Fibroblast of peridontal ligament (primary cell): Measurements from ENCODE around the gene FGF5.
"Not testable (repeated sequence)": the region's sequence is repeated elsewhere in the genome, so short reads cannot be mapped to it uniquely, and the experiment has no call there.

Source experiments
- DNase-seq: peaks from one replicate; pipeline ENCODE4 v3.0.0-alpha.2; 2010; ENCODE audit errors: extremely low read depth

Gene FGF5

DNA sequence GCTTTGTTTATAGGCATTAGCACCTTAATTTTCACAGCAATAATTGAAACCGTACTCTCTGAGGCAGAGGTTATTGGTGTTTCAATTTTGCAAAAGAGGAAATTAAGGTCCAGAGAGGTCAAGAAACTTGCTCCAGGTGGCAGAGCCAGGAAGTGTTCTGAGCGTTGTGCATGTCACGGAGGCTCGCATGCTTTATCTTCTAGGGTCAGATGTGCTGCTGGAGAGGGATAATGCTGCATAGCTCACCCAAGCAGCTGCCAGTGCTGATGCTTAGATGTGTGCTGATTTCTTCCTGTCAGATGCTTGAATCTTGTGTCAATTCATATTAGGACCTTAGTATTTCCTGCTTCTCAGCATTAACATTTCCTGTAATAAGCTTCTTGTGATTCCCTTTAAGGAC lies 13.0 kb upstream of the FGF5 start:
- DNase-seq: no peak

- DNase-seq: no peak
These were observed 12.3 kb upstream of the FGF5 start for GRCh38 chr4:80254114-80254513.

DNA sequence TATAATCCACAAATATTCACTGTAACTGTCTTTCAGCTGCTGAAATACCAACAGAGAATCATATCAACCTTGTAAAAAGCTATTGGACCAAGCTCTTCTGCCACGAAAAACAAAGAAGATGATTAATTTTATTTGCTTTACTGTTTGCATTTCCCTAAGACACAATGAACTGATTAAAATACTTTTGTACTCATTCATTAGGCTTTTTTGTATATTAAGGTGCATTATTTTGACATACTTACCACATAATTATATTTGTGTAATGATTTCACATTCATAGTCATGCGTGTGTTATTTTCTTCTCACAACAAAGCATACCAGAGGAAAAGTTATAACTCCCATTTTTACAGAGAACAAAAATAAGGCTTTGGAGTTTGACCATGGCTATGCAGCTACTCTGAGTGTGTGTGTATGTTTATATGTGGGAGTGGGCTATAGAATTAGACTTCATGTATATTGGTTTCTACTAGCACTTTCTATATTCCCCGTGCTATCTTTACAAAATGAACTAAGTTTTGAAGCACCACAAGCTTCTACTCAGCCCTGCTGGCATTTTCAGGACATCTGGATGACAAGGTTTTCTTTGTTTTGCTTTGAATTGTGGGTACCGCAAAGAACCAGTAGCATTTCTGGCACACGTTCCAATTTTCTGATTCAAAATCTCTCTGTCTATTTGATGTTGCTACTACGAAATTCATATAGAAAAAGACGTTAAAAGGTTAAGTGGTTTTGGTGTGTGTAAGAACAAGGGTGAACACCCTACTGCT lies 11.0 kb upstream of the FGF5 start:
- peak; percentile 77 for DNase-seq

GRCh38 chr4:80257851-80258250 lies 8.6 kb upstream of the FGF5 start:
- DNase-seq: no peak

GRCh38 chr4:80259012-80259411 lies 7.5 kb upstream of the FGF5 start:
- DNase-seq: no peak

GRCh38 chr4:80259817-80260216 lies 6.6 kb upstream of the FGF5 start:
- DNase-seq: no peak

DNA sequence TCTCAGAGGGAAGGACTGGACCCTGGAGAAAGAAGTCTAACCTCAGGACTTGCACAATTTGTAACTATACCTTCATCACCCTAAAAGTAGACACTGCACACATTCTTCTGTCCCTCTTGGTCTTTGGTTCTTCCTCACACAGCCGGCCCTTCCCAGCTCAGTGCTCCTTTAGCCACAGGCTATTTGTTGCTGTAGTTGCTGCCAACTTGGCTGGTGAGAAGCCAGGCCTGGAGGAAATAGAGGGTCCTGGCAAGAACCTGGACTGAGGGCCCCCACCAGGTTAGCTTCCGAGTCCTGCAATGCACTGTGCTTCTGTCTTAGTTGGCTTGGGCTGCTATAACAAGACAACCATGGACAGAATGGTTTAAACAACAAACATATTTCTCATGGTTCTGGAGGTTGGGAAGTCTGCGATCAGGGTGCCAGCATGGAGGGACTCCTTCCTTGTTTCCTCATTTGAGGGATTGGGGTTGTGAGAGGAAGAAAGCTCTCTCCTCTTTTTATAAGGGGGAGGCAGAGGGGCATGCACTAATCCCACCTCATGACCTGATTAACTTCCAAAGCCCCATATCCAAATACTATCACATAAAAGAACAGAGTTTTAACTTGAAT lies 4.4 kb upstream of the FGF5 start:
- DNase-seq: no peak

DNA sequence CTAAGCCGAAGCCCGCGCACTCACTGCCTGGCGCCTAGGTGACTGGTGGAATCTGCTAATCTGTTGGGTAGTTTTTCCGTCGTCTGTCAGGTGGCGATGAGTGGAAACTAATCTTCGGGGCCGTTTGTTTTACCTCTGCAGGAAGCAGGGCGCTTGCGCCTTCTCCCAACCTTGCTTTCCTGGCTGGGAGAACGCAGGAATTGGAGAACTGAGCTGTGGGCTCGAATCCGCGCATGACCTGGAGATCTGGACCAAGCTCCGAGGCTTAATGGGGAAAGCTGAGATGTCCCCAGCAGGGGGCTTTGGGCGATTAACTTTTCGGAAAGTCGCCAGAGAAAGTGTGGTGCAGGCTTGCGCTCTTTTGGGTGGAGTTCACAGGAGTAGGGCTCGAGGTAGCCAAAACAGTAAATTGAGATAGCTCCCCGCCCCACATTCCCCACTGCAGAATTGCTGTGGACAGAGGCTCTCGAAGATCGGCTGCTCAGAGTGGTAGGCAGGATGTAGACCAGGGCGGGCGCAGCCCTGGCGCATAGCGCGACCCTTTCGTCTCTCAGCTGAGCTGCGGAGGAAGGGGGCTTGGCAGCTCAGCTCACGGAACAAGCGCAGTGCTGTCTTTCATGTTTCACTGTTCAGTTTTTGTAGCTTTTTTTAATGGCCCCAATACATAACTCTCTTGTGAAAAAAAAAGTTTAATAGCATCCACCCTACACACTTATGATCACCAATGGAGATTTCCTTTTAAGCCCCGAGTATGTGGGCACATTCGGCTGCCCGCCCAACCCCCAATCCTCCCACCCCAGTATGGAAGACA lies 2.7 kb upstream of the FGF5 start:
- DNase-seq: no peak

DNA sequence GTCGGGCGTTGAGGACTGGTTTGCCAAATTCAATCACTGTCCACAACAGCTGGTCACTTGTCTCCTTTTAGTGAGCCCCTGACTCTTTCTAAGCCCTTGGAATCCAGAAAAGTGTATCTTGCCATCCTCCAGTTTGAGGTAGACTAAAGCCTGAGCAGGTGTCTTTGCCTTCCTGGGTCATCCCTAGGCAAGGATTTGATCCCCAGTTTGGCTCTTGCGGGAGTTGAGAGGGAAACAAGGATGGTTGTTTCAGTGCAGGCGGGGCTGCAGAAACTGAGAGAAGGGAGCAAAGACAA lies 2.2 kb upstream of the FGF5 start:
- DNase-seq: no peak

DNA sequence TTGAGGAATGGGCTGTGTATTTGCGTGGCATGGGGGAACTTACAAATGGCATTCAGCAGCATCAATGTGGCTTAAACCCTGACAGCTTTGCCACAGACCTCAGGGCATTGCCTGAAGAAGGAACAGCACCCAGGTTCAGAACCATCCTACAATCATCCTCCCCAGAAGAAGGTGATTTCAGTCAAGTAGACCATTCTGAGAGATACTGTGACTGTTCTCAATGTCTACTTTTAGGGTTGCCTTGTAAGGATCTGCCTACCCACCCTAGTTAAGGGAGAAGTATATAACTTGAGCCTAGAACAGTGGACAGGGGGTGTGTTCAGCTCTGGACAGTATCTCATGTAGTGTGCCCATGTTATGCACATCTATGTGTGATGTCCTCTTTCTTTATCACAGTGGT lies 1.6 kb upstream of the FGF5 start:
- no peak for DNase-seq

DNA sequence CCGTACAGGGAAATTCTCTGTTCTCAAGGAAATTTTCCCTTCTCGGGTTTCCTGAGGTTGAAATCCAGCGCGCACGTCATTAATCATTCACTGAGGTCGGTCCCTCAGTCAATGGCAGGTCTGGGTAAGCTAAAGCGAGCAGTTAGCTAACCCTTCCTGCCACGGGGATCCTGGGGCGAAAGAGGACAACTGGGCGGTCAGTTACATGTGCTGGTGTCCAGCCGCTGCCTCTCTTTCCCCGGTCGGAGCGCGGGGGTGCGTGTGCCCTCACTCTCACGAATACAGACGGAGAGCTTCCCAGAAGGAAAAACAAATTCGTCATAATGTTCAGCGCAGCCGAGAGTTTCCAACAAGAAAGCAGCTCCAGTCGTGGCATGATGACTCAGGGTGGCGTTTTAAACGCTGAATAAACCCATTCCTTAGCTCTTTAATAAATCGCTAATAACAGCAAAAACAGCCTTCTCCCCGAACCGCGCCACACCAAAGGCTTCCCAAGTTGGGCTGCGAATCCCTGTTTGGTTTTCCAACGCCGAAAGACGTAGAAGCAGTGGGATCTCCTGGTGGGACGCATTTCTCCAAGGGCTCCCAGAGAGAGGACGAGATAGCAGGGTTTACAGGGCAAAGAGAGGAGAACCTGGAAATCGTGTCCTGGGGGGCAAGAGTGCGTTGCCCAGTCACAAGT lies 752 bp upstream of the FGF5 start:
- DNase-seq: peak; percentile 87

DNA sequence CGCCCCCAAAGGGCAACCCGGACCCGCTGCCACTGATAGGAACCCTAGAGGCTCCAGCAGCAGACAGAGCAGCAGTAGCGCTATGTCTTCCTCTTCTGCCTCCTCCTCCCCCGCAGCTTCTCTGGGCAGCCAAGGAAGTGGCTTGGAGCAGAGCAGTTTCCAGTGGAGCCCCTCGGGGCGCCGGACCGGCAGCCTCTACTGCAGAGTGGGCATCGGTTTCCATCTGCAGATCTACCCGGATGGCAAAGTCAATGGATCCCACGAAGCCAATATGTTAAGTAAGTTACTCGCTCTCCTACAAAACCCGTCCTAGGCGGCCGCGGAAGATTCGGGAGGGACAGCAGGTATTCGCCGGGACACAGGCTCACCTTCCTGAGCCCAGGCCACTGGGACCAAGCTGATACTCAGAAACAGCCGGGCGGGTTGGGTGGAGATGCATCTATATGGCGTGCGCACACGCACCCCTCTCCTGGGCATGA lies 477 bp downstream of the FGF5 start:
- DNase-seq: peak; percentile 58

DNA sequence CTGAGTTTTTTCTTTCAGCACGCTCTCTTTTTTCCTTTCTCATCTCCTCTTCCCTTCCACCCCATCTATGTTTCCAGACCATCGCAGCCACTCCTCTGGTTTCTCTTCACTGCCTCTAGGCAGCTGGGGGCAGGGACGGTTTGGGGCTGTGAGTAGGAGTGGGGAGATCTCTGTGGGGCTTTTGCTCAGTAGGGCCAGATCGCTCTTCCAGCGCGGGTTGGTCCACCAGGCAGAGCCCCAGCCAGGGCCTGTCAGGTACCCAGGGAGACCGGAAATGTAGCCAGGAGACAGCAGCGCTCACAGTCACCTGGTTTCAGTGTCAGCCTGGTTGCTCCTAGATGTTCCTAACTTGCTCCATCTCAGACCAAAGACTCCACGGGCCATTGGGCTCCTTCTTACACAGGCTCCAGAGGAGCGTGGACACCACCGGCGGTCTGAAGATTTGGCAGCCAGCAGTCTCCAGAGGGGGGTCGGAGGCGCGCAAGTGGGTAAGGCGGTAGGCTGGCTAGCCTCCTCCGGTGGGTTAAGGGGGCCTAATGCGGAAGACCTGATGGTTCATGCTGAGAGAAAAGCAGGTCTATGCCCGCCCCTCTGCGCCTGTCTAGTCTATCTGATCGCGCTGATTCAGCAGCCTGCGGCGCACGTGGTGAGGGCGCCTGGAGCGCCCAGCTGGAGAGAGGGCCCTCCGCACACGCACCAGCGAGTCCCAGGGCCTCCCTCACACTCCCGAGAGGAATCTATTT lies 1.8 kb downstream of the FGF5 start:
- no peak for DNase-seq

GRCh38 chr4:80268936-80269335 lies 2.5 kb downstream of the FGF5 start:
- DNase-seq: no peak

GRCh38 chr4:80270321-80270720 lies 3.9 kb downstream of the FGF5 start:
- no peak for DNase-seq

- no peak for DNase-seq
These were observed 4.4 kb downstream of the FGF5 start for GRCh38 chr4:80270868-80271267.

DNA sequence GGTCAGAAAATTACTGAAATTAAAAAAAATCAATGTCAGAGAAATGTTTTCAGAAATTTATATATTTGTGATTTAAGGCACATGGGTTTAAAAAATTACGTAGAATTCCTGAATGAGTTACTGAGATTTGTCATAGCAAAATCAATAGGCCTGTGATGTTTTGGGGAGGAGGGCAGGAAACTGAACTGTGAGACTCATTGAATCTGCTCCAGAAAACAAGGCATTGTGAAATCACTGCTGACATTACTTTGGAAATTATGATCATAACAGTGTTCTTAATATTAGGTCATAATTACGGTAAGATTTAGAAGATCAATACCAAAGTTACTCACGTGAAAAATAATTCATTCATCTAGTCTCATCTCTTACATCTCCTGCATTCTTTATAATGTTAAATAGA lies 5.3 kb downstream of the FGF5 start:
- no peak for DNase-seq

DNA sequence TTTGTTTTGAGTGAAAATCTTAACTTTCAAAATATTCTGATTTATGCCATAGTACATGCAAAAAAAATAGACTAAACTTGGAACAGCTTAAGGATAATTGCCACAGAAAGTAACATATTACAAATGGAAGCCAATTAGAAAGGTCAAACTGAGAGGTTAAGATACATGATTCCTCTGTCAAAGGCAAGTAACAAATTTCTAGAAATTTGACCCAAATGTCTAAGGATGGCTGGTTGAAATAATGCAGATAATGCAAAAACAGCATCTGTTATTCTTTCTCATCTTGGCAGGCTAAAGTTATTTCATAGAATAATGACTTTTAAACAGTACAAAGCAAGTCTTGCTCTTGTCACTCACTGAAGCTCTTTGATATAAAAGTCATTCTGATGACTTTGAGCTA lies 10.5 kb downstream of the FGF5 start:
- no peak for DNase-seq

- DNase-seq: no peak
These were observed 13.3 kb downstream of the FGF5 start for GRCh38 chr4:80279751-80280150.

DNA sequence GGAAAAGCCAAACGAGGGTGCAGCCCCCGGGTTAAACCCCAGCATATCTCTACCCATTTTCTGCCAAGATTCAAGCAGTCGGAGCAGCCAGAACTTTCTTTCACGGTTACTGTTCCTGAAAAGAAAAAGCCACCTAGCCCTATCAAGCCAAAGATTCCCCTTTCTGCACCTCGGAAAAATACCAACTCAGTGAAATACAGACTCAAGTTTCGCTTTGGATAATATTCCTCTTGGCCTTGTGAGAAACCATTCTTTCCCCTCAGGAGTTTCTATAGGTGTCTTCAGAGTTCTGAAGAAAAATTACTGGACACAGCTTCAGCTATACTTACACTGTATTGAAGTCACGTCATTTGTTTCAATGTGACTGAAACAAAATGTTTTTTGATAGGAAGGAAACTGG lies 20.0 kb downstream of the FGF5 start:
- no peak for DNase-seq

GRCh38 chr4:80290665-80291064 lies 24.2 kb downstream of the FGF5 start:
- DNase-seq: not testable (repeated sequence)

DNA sequence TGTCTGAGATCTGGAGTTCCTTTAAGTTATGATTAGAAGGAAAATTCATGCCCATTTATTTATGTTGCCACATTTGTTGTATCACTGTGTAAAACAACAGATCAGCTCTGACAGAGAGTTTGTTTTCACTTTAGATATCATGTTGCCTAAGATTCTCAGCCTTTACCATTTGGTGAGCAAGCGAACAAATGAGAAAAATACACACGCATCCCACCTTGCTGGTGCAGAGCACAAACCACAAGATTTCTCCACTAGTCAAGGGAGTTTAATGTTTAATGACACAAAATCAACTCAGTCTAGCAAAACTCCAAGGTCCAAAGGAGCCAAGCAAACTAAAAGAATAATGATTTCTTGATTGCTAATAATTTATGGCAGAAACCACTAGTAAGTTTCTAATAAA lies 27.7 kb downstream of the FGF5 start:
- no peak for DNase-seq
